Measurements from ENCODE around the gene GGT1.
"Not testable (repeated sequence)": the region's sequence is repeated elsewhere in the genome, so short reads cannot be mapped to it uniquely, and the experiment has no call there.

GGT1 gene

GRCh38 chr22:24603770-24604629 lies 1.0 kb downstream of the GGT1 start:
- H3K14ac ChIP-seq (ENCODE audit: low read length); H2BK5ac ChIP-seq (ENCODE audit: low read length); H3K9me3 ChIP-seq (replicated peaks in 1 of 2; ENCODE audit: control insufficient read depth in 2 of 2, insufficient read depth in 1 of 2, low read depth in 1 of 2, low read length in 2 of 2); H3K9ac ChIP-seq (ENCODE audit: low read depth, low read length, poor library complexity); H2BK120ac ChIP-seq (ENCODE audit: low read depth, low read length); H3K18ac ChIP-seq (ENCODE audit: low read length); H2BK12ac ChIP-seq (ENCODE audit: low read length); H3K4me2 ChIP-seq (ENCODE audit: insufficient read depth, low read length, poor library complexity, severe bottlenecking); H3K4me1 ChIP-seq (ENCODE audit: control insufficient read depth in 2 of 2, insufficient read depth in 1 of 2, low read depth in 1 of 2, low read length in 2 of 2); H3K27me3 ChIP-seq (ENCODE audit: control insufficient read depth in 3 of 3, insufficient read depth in 3 of 3, low read depth in 1 of 3, low read length in 3 of 3); DNase-seq (ENCODE audit: low spot score); H4K91ac ChIP-seq (ENCODE audit: low read depth, low read length, poor library complexity); H2AK5ac ChIP-seq (ENCODE audit: low read depth, low read length); H3K36me3 ChIP-seq (replicated peaks in 1 of 2; ENCODE audit: control insufficient read depth in 2 of 2, insufficient read depth in 2 of 2, low read length in 2 of 2); H2BK15ac ChIP-seq (ENCODE audit: low read length); H3K23ac ChIP-seq (ENCODE audit: low read depth, low read length, poor library complexity); H3K79me1 ChIP-seq (ENCODE audit: low read depth, low read length); H4K8ac ChIP-seq (ENCODE audit: low read depth, low read length); H3K4ac ChIP-seq (ENCODE audit: low read length): not testable (repeated sequence)
- Histone ChIP-seq H2AFZ (ENCODE audit: low read length) (peak overlapping the region; percentile 70), H3K4me3 (ENCODE audit: low read length in 2 of 2) (peak overlapping the region in 1 of 2 donors; percentile 3), H3K27ac (replicated peaks; ENCODE audit: low read length) (peak overlapping the region; percentile 67)
- no CpG with 5 or more reads among the region's 18 CpGs for WGBS, 2 donors (ENCODE audit: extremely low coverage in 2 of 2, insufficient read length in 2 of 2, insufficient replicate concordance in 1 of 2)

DNA sequence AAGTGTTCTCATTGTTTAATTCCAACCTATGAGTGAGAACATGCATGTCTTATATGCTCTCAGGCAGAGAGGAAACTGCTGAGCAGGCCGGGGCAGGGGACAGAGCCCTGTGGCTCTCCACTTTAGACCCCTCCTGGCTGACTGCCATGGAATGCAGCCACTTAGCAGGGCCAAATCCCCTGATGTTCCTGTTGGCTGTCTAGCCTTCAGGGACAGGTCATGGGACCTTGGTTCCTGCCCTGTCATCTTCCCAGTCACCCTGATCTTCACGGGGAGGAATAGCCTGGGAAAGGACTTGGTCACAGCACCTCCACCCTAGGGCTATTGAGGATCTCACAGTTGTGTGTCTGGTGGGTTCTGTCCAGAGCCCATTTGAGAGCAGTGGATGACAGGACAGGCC lies 3.3 kb downstream of the GGT1 start:
- not testable (repeated sequence) for H3K27me3 ChIP-seq (ENCODE audit: control insufficient read depth in 3 of 3, insufficient read depth in 3 of 3, low read depth in 1 of 3, low read length in 3 of 3); H4K91ac ChIP-seq (ENCODE audit: low read depth, low read length, poor library complexity); H3K36me3 ChIP-seq (replicated peaks in 1 of 2; ENCODE audit: control insufficient read depth in 2 of 2, insufficient read depth in 2 of 2, low read length in 2 of 2); H2BK12ac ChIP-seq (ENCODE audit: low read length); H2AK5ac ChIP-seq (ENCODE audit: low read depth, low read length); H3K14ac ChIP-seq (ENCODE audit: low read length); H2BK120ac ChIP-seq (ENCODE audit: low read depth, low read length); H3K4ac ChIP-seq (ENCODE audit: low read length); H3K27ac ChIP-seq (replicated peaks; ENCODE audit: low read length); H2BK5ac ChIP-seq (ENCODE audit: low read length); H3K9ac ChIP-seq (ENCODE audit: low read depth, low read length, poor library complexity); DNase-seq (ENCODE audit: low spot score); H3K18ac ChIP-seq (ENCODE audit: low read length); H3K4me1 ChIP-seq (ENCODE audit: control insufficient read depth in 2 of 2, insufficient read depth in 1 of 2, low read depth in 1 of 2, low read length in 2 of 2); H3K4me3 ChIP-seq (ENCODE audit: low read length in 2 of 2); H3K4me2 ChIP-seq (ENCODE audit: insufficient read depth, low read length, poor library complexity, severe bottlenecking); H3K9me3 ChIP-seq (replicated peaks in 1 of 2; ENCODE audit: control insufficient read depth in 2 of 2, insufficient read depth in 1 of 2, low read depth in 1 of 2, low read length in 2 of 2); H3K79me1 ChIP-seq (ENCODE audit: low read depth, low read length); H2AFZ ChIP-seq (ENCODE audit: low read length); H2BK15ac ChIP-seq (ENCODE audit: low read length); H3K23ac ChIP-seq (ENCODE audit: low read depth, low read length, poor library complexity); H4K8ac ChIP-seq (ENCODE audit: low read depth, low read length)
- no CpG with 5 or more reads among the region's 2 CpGs for WGBS, 2 donors (ENCODE audit: extremely low coverage in 2 of 2, insufficient read length in 2 of 2, insufficient replicate concordance in 1 of 2)

GRCh38 chr22:24607429-24607983 lies 4.5 kb downstream of the GGT1 start:
- H4K8ac ChIP-seq (ENCODE audit: low read depth, low read length); DNase-seq (ENCODE audit: low spot score): not testable (repeated sequence)

GRCh38 chr22:24608327-24608726 lies 5.3 kb downstream of the GGT1 start:
- not testable (repeated sequence) for H2AK5ac ChIP-seq (ENCODE audit: low read depth, low read length); H2AFZ ChIP-seq (ENCODE audit: low read length); H4K91ac ChIP-seq (ENCODE audit: low read depth, low read length, poor library complexity); H3K4me3 ChIP-seq (ENCODE audit: low read length in 2 of 2); H3K9ac ChIP-seq (ENCODE audit: low read depth, low read length, poor library complexity); H3K27me3 ChIP-seq (ENCODE audit: control insufficient read depth in 3 of 3, insufficient read depth in 3 of 3, low read depth in 1 of 3, low read length in 3 of 3); H3K36me3 ChIP-seq (replicated peaks in 1 of 2; ENCODE audit: control insufficient read depth in 2 of 2, insufficient read depth in 2 of 2, low read length in 2 of 2); H3K9me3 ChIP-seq (replicated peaks in 1 of 2; ENCODE audit: control insufficient read depth in 2 of 2, insufficient read depth in 1 of 2, low read depth in 1 of 2, low read length in 2 of 2); H3K4ac ChIP-seq (ENCODE audit: low read length); H4K8ac ChIP-seq (ENCODE audit: low read depth, low read length); H3K14ac ChIP-seq (ENCODE audit: low read length); H2BK5ac ChIP-seq (ENCODE audit: low read length); H3K18ac ChIP-seq (ENCODE audit: low read length); DNase-seq (ENCODE audit: low spot score); H3K79me1 ChIP-seq (ENCODE audit: low read depth, low read length); H3K4me1 ChIP-seq (ENCODE audit: control insufficient read depth in 2 of 2, insufficient read depth in 1 of 2, low read depth in 1 of 2, low read length in 2 of 2); H3K27ac ChIP-seq (replicated peaks; ENCODE audit: low read length); H2BK12ac ChIP-seq (ENCODE audit: low read length); H3K4me2 ChIP-seq (ENCODE audit: insufficient read depth, low read length, poor library complexity, severe bottlenecking); H2BK120ac ChIP-seq (ENCODE audit: low read depth, low read length); H2BK15ac ChIP-seq (ENCODE audit: low read length); H3K23ac ChIP-seq (ENCODE audit: low read depth, low read length, poor library complexity)
- no CpG with 5 or more reads among the region's 6 CpGs for WGBS, 2 donors (ENCODE audit: extremely low coverage in 2 of 2, insufficient read length in 2 of 2, insufficient replicate concordance in 1 of 2)

More at GRCh38 chr22:24607429-24607983, 4.5 kb downstream of the GGT1 start:
- H2BK120ac ChIP-seq (ENCODE audit: low read depth, low read length); H4K91ac ChIP-seq (ENCODE audit: low read depth, low read length, poor library complexity); H3K4me2 ChIP-seq (ENCODE audit: insufficient read depth, low read length, poor library complexity, severe bottlenecking); H3K9ac ChIP-seq (ENCODE audit: low read depth, low read length, poor library complexity); H2BK12ac ChIP-seq (ENCODE audit: low read length); H3K27ac ChIP-seq (replicated peaks; ENCODE audit: low read length); H3K4me1 ChIP-seq (ENCODE audit: control insufficient read depth in 2 of 2, insufficient read depth in 1 of 2, low read depth in 1 of 2, low read length in 2 of 2); H2AK5ac ChIP-seq (ENCODE audit: low read depth, low read length); H2BK5ac ChIP-seq (ENCODE audit: low read length); H3K14ac ChIP-seq (ENCODE audit: low read length); H2BK15ac ChIP-seq (ENCODE audit: low read length); H3K79me1 ChIP-seq (ENCODE audit: low read depth, low read length); H3K27me3 ChIP-seq (ENCODE audit: control insufficient read depth in 3 of 3, insufficient read depth in 3 of 3, low read depth in 1 of 3, low read length in 3 of 3); H3K4me3 ChIP-seq (ENCODE audit: low read length in 2 of 2); H3K9me3 ChIP-seq (replicated peaks in 1 of 2; ENCODE audit: control insufficient read depth in 2 of 2, insufficient read depth in 1 of 2, low read depth in 1 of 2, low read length in 2 of 2); H3K36me3 ChIP-seq (replicated peaks in 1 of 2; ENCODE audit: control insufficient read depth in 2 of 2, insufficient read depth in 2 of 2, low read length in 2 of 2): not testable (repeated sequence)
- Histone ChIP-seq H3K4ac (ENCODE audit: low read length) (peak overlapping the region; percentile 53), H2AFZ (ENCODE audit: low read length) (peak overlapping the region; percentile 35), H3K23ac (ENCODE audit: low read depth, low read length, poor library complexity) (peak overlapping the region; percentile 65), H3K18ac (ENCODE audit: low read length) (peak overlapping the region; percentile 48)
- no CpG with 5 or more reads among the region's 18 CpGs for WGBS, 2 donors (ENCODE audit: extremely low coverage in 2 of 2, insufficient read length in 2 of 2, insufficient replicate concordance in 1 of 2)

All from neuronal stem cell (in vitro differentiated cells).